H9 (cell line): ENCODE results near the gene F8. TPM values are rescaled to one million over a fixed set of nuclear protein-coding genes. Genes with fewer than 3 reads are reported as not detected.

Experiments used
- DNase-seq: peaks from one replicate; pipeline ENCODE4 v3.0.0-alpha.2; 2017
- H2AFZ ChIP-seq: one replicate; pipeline ENCODE4 v1.6.1; 2013; ENCODE audit warnings: mild to moderate bottlenecking, low read length, control low read depth, moderate library complexity
- H2AK5ac ChIP-seq: 2 replicates; pipeline ENCODE4 v1.6.1; 2013; ENCODE audit warnings: low read length, control low read depth, mixed read lengths; ENCODE audit not compliant: insufficient read length
- H2BK120ac ChIP-seq: one replicate; pipeline ENCODE4 v1.6.1; 2013; ENCODE audit warnings: low read depth, mild to moderate bottlenecking, low read length, control low read depth, inconsistent platforms; ENCODE audit not compliant: poor library complexity, severe bottlenecking
- H2BK12ac ChIP-seq: 2 replicates; pipeline ENCODE4 v1.6.1; 2013; ENCODE audit warnings: low read length, control low read depth, mixed read lengths, low read depth; ENCODE audit not compliant: insufficient read length
- H2BK15ac ChIP-seq: 2 replicates; pipeline ENCODE4 v1.6.1; 2013; ENCODE audit warnings: low read depth, low read length, control low read depth
- H2BK20ac ChIP-seq: one replicate; pipeline ENCODE4 v1.6.1; 2013; ENCODE audit warnings: low read depth, mild to moderate bottlenecking, low read length, control low read depth, inconsistent platforms; ENCODE audit not compliant: poor library complexity, severe bottlenecking
- H2BK5ac ChIP-seq: 2 replicates; pipeline ENCODE4 v1.6.1; 2013; ENCODE audit warnings: low read length, control low read depth, mixed read lengths; ENCODE audit not compliant: insufficient read length
- H3K14ac ChIP-seq: 2 replicates; pipeline ENCODE4 v1.6.1; 2013; ENCODE audit warnings: low read length, control low read depth; ENCODE audit not compliant: insufficient read depth
- H3K18ac ChIP-seq: 2 replicates; pipeline ENCODE4 v1.6.1; 2013; ENCODE audit warnings: low read depth, mild to moderate bottlenecking, mixed read lengths, low read length, control low read depth; ENCODE audit not compliant: insufficient read length
- H3K23ac ChIP-seq: 2 replicates; pipeline ENCODE4 v1.6.1; 2013; ENCODE audit warnings: low read length, control low read depth, mixed read lengths, low read depth; ENCODE audit not compliant: insufficient read length
- H3K23me2 ChIP-seq: 2 replicates; pipeline ENCODE4 v1.6.1; 2013; ENCODE audit warnings: low read depth, mild to moderate bottlenecking, mixed read lengths, low read length, control low read depth; ENCODE audit not compliant: insufficient read length, poor library complexity, severe bottlenecking
- H3K27ac ChIP-seq: 2 replicates; pipeline ENCODE4 v1.5.1; 2013; ENCODE audit warnings: low read length, control low read depth, mixed read lengths, low read depth; ENCODE audit not compliant: insufficient read length
- H3K27me3 ChIP-seq: 2 replicates; pipeline ENCODE4 v1.6.1; 2013; ENCODE audit warnings: low read length, control low read depth, inconsistent platforms; ENCODE audit not compliant: insufficient read depth
- H3K4ac ChIP-seq: 2 replicates; pipeline ENCODE4 v1.6.1; 2013; ENCODE audit warnings: low read depth, mild to moderate bottlenecking, control low read depth, inconsistent platforms, low read length, moderate library complexity
- H3K4me1 ChIP-seq: 2 replicates; pipeline ENCODE4 v1.6.1; 2013; ENCODE audit warnings: low read length, control low read depth, inconsistent platforms; ENCODE audit not compliant: insufficient read depth
- H3K4me2 ChIP-seq: 2 replicates; pipeline ENCODE4 v1.6.1; 2013; ENCODE audit warnings: low read length, control low read depth, mixed read lengths; ENCODE audit not compliant: insufficient read length, insufficient read depth
- H3K56ac ChIP-seq: 2 replicates; pipeline ENCODE4 v1.6.1; 2013; ENCODE audit warnings: low read depth, mild to moderate bottlenecking, mixed read lengths, low read length, control low read depth; ENCODE audit not compliant: insufficient read length
- H3K79me1 ChIP-seq: 2 replicates; pipeline ENCODE4 v1.6.1; 2013; ENCODE audit warnings: low read depth, mild to moderate bottlenecking, moderate library complexity, low read length, control low read depth, inconsistent platforms; ENCODE audit not compliant: insufficient read depth, poor library complexity, severe bottlenecking
- H3K79me2 ChIP-seq: 2 replicates; pipeline ENCODE4 v1.6.1; 2013; ENCODE audit warnings: low read length, control low read depth, inconsistent platforms; ENCODE audit not compliant: insufficient read depth
- H3K9ac ChIP-seq: 2 replicates; pipeline ENCODE4 v1.6.1; 2013; ENCODE audit warnings: low read length, control low read depth, mixed read lengths; ENCODE audit not compliant: insufficient read length; ENCODE audit errors: extremely low read depth
- H3K9me3 ChIP-seq: one replicate; pipeline ENCODE4 v1.6.1; 2013; ENCODE audit warnings: low read depth, low read length, inconsistent platforms; ENCODE audit not compliant: control insufficient read depth
- H3T11ph ChIP-seq: one replicate; pipeline ENCODE4 v1.6.1; 2013; ENCODE audit warnings: mild to moderate bottlenecking, low read length, control low read depth, inconsistent platforms
- H4K20me1 ChIP-seq: one replicate; pipeline ENCODE4 v1.6.1; 2013; ENCODE audit not compliant: control insufficient read depth, insufficient read length, insufficient read depth
- H4K5ac ChIP-seq: 2 replicates; pipeline ENCODE4 v1.6.1; 2013; ENCODE audit warnings: low read depth, mild to moderate bottlenecking, mixed read lengths, low read length, control low read depth; ENCODE audit not compliant: insufficient read length
- H4K8ac ChIP-seq: replicated peaks from 2 replicates; pipeline ENCODE4 v1.6.1; 2013; ENCODE audit warnings: low read length, control low read depth, mixed read lengths, low read depth; ENCODE audit not compliant: insufficient read length
- H4K91ac ChIP-seq: 2 replicates; pipeline ENCODE4 v1.6.1; 2013; ENCODE audit warnings: low read depth, mild to moderate bottlenecking, moderate library complexity, mixed read lengths, low read length, control low read depth; ENCODE audit not compliant: insufficient read length
- H3K27ac Mint-ChIP-seq, 3 experiments: 2 replicates in 2 of 3; 3 replicates in 1 of 3; pipeline ENCODE4 v1.8.0; 2020 to 2021; ENCODE audit warnings: mixed read lengths in 3 of 3, mild to moderate bottlenecking in 1 of 3, moderate library complexity in 1 of 3
- H3K27me3 Mint-ChIP-seq: 2 replicates; pipeline ENCODE4 v1.8.0; 2021; ENCODE audit warnings: low read depth, mild to moderate bottlenecking, moderate library complexity, mixed read lengths
- H3K36me3 Mint-ChIP-seq, 3 experiments: 2 replicates in 2 of 3; 3 replicates in 1 of 3; pipeline ENCODE4 v1.8.0; 2020 to 2021; ENCODE audit warnings: low read depth in 3 of 3, mixed read lengths in 3 of 3; ENCODE audit not compliant: insufficient read depth in 1 of 3
- H3K4me1 Mint-ChIP-seq, 2 experiments: 2 replicates each; pipeline ENCODE4 v1.8.0; 2020; ENCODE audit warnings: mixed read lengths in 2 of 2
- H3K4me3 Mint-ChIP-seq, 2 experiments: 2 replicates in 1 of 2; 3 replicates in 1 of 2; pipeline ENCODE4 v1.8.0; 2020 to 2021; ENCODE audit warnings: mild to moderate bottlenecking in 2 of 2, mixed read lengths in 2 of 2, moderate library complexity in 1 of 2
- H3K9me3 Mint-ChIP-seq, 2 experiments: 2 replicates in 1 of 2; 3 replicates in 1 of 2; pipeline ENCODE4 v1.8.0; 2020; ENCODE audit warnings: mild to moderate bottlenecking in 2 of 2, mixed read lengths in 2 of 2, moderate library complexity in 1 of 2
- CTCF ChIP-seq: fragments of 200-600 bp; sonication (generic); conservative IDR thresholded peaks from 3 replicates; pipeline ENCODE4 v1.8.0; 2021; ENCODE audit warnings: antibody characterized with exemption, mild to moderate bottlenecking
- WGBS: extraction: QIAGEN DNeasy Blood & Tissue Kit; methylation state at CpG from one replicate; pipeline ENCODE4 v1.1.7; 2013; ENCODE audit warnings: missing lambda C conversion rate, low lambda C conversion rate, mixed read lengths; ENCODE audit not compliant: insufficient read length; ENCODE audit errors: extremely low coverage; 5-methylcytosine and 5-hydroxymethylcytosine counted together
- total RNA-seq: library from RNA; stranded (reverse); gene quantifications from 2 replicates; pipeline ENCODE4 v1.2.1, GENCODE V29; 2021

The F8 gene
- total RNA-seq, 1 experiment from 2014 or later: 3.1 TPM

DNA sequence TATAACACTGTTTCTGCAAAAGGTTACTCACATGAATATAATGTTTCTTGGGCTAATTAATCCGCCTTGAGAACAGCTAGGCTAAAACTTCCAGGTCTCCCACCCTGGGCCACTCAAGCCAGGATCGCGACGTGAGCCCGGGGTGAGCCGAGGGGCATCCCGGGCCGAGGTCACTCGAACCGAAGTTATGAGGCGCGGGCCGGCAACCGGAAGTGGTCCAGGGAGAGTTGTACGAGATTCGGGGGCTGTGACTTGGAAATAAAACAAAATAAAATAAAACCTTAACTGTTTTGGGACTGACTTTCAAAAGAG lies 48.1 kb upstream of the F8 start:
- Histone ChIP-seq H3K23ac (no peak overlapping the region), H4K91ac (no peak overlapping the region), H3K14ac (no peak overlapping the region), H3K27ac (no peak overlapping the region), H3K9ac (peak overlapping the region; percentile 58), H3K56ac (no peak overlapping the region), H2BK120ac (no peak overlapping the region), H2BK20ac (no peak overlapping the region), H3K4me2 (peak overlapping the region; percentile 88), H3K4ac (no peak overlapping the region), H3K79me1 (no peaks in the 10 kb centered on the region), H3T11ph (no peak overlapping the region), H3K18ac (no peak overlapping the region), H3K9me3 (peaks cover 46% of the 10 kb centered on the region), H2AK5ac (no peak overlapping the region), H3K27me3 (no peaks in the 10 kb centered on the region), H4K5ac (no peak overlapping the region), H3K4me1 (no peaks in the 10 kb centered on the region), H4K20me1 (no peaks in the 10 kb centered on the region), H3K79me2 (peaks cover 1% of the 10 kb centered on the region; the same call in 1 of the 2 replicates), H4K8ac (no peak overlapping the region), H2BK12ac (no peak overlapping the region), H2BK15ac (no peak overlapping the region), H3K23me2 (peaks cover 5% of the 10 kb centered on the region), H2AFZ (no peak overlapping the region), H2BK5ac (no peak overlapping the region)
- TF ChIP-seq CTCF: no peak
- no peak for DNase-seq
- Mint-ChIP-seq H3K36me3 (peaks cover 22 to 26% (median 24%) of the 10 kb centered on the region in 3 experiments), H3K4me3 (peak overlapping the region; percentile 78 to 80), H3K27me3 (no peaks in the 10 kb centered on the region), H3K27ac (peak overlapping the region; percentile 87 to 96 (median 87); a peak in 5 of 7 replicates), H3K4me1 (peaks cover 8 to 15% of the 10 kb centered on the region in 2 experiments; a peak in 2 of 4 replicates), H3K9me3 (peaks cover 65 to 66% of the 10 kb centered on the region in 2 experiments)
- WGBS: no CpG with 5 or more reads among the region's 16 CpGs
